IgD-negative memory B cell (primary cell): ENCODE data around the gene TMEM164. TPM values are rescaled to one million over a fixed set of nuclear protein-coding genes. Genes with fewer than 3 reads are reported as not detected.

Source experiments
- H3K27ac Mint-ChIP-seq, 3 donors: one replicate each; pipeline ENCODE4 v1.8.0; 2020 to 2022; ENCODE audit warnings: mild to moderate bottlenecking in 3 of 3, mixed read lengths in 3 of 3, moderate library complexity in 1 of 3
- H3K27me3 Mint-ChIP-seq: one replicate; pipeline ENCODE4 v1.8.0; 2021; ENCODE audit warnings: mixed read lengths
- H3K36me3 Mint-ChIP-seq: one replicate; pipeline ENCODE4 v1.8.0; 2020; ENCODE audit warnings: mild to moderate bottlenecking, mixed read lengths
- H3K4me1 Mint-ChIP-seq, 3 donors: one replicate each; pipeline ENCODE4 v1.8.0; 2020 to 2022; ENCODE audit warnings: mixed read lengths in 3 of 3, mild to moderate bottlenecking in 1 of 3
- H3K4me3 Mint-ChIP-seq, 4 donors: one replicate each; pipeline ENCODE4 v1.8.0; 2020 to 2022; ENCODE audit warnings: mild to moderate bottlenecking in 4 of 4, mixed read lengths in 4 of 4, moderate library complexity in 3 of 4
- H3K9me3 Mint-ChIP-seq, 3 donors: one replicate each; pipeline ENCODE4 v1.8.0; 2020 to 2021; ENCODE audit warnings: mixed read lengths in 3 of 3, mild to moderate bottlenecking in 1 of 3
- polyA plus RNA-seq: library from polyadenylated mRNA; unstranded; fragments of 300-500 nt; fragmentation: Illumina TruSeq; gene quantifications from one replicate; pipeline ENCODE4 v1.2.3, GENCODE V29; 2021

Gene TMEM164
- polyA plus RNA-seq, 1 donor from 2014 or later, result 1.4 TPM

GRCh38 chrX:110216027-110216426, 213.1 kb downstream of the TMEM164 start:
- Mint-ChIP-seq H3K4me1 (peaks cover 0 to 9% (median 4%) of the 10 kb centered on the region in 3 donors), H3K9me3 (no peaks in the 10 kb centered on the region), H3K27ac (no peak overlapping the region), H3K27me3 (no peaks in the 10 kb centered on the region), H3K36me3 (peaks cover 5% of the 10 kb centered on the region), H3K4me3 (no peak overlapping the region)

GRCh38 chrX:110218591-110218990, 215.7 kb downstream of the TMEM164 start:
- Mint-ChIP-seq H3K4me3 (no peak overlapping the region), H3K27ac (no peak overlapping the region), H3K36me3 (no peaks in the 10 kb centered on the region), H3K4me1 (peaks cover 0 to 9% (median 7%) of the 10 kb centered on the region in 3 donors), H3K9me3 (no peaks in the 10 kb centered on the region), H3K27me3 (no peaks in the 10 kb centered on the region)

GRCh38 chrX:110219920-110220319, 217.0 kb downstream of the TMEM164 start:
- no peak overlapping the region for H3K27ac Mint-ChIP-seq
- no peaks in the 10 kb centered on the region for H3K36me3 Mint-ChIP-seq
- peaks cover 5 to 9% (median 7%) of the 10 kb centered on the region in 3 donors for H3K4me1 Mint-ChIP-seq
- no peak overlapping the region for H3K4me3 Mint-ChIP-seq
- H3K9me3 Mint-ChIP-seq, result no peaks in the 10 kb centered on the region
- no peaks in the 10 kb centered on the region for H3K27me3 Mint-ChIP-seq

GRCh38 chrX:110222497-110223257, 219.8 kb downstream of the TMEM164 start:
- Mint-ChIP-seq H3K4me3 (no peak overlapping the region), H3K36me3 (no peaks in the 10 kb centered on the region), H3K27ac (no peak overlapping the region), H3K27me3 (no peaks in the 10 kb centered on the region), H3K9me3 (no peaks in the 10 kb centered on the region), H3K4me1 (peaks cover 5 to 6% (median 5%) of the 10 kb centered on the region in 3 donors)

- peaks cover 3% of the 10 kb centered on the region for H3K36me3 Mint-ChIP-seq
- H3K4me1 Mint-ChIP-seq, result peaks cover 3 to 12% (median 4%) of the 10 kb centered on the region in 3 donors
- H3K27ac Mint-ChIP-seq, result no peak overlapping the region
- peaks cover 3% of the 10 kb centered on the region for H3K27me3 Mint-ChIP-seq
- H3K4me3 Mint-ChIP-seq, result no peak overlapping the region
- H3K9me3 Mint-ChIP-seq, result no peaks in the 10 kb centered on the region
Observed at GRCh38 chrX:110224926-110225617, 222.2 kb downstream of the TMEM164 start.

GRCh38 chrX:110226931-110227330, 224.0 kb downstream of the TMEM164 start:
- Mint-ChIP-seq H3K4me3 (no peak overlapping the region), H3K9me3 (peaks cover 0 to 3% (median 0%) of the 10 kb centered on the region in 3 donors), H3K27me3 (peaks cover 5% of the 10 kb centered on the region), H3K36me3 (peaks cover 3% of the 10 kb centered on the region), H3K4me1 (peaks cover 0 to 12% (median 6%) of the 10 kb centered on the region in 3 donors), H3K27ac (no peak overlapping the region)
